T-helper 2 cell treated with Interferon-gamma antibody and Interleukin-4, amounts not matched to agents 5 μg/mL and 100 μg/mL, for 36 hours (primary cell): Measurements from ENCODE around the gene RYR2.
A peak's percentile ranks its signal among the peaks of the same experiment; 100 is the strongest.

Experiments used
- DNase-seq: peaks from one replicate; pipeline ENCODE4 v3.0.0; 2021; ENCODE audit warnings: low spot score
- H3K27ac Mint-ChIP-seq: one replicate; pipeline ENCODE4 v1.8.0; 2021; ENCODE audit warnings: mild to moderate bottlenecking, mixed read lengths
- H3K27me3 Mint-ChIP-seq: one replicate; pipeline ENCODE4 v1.8.0; 2021; ENCODE audit warnings: low read depth, mixed read lengths
- H3K36me3 Mint-ChIP-seq: one replicate; pipeline ENCODE4 v1.8.0; 2021; ENCODE audit warnings: low read depth, mixed read lengths
- H3K4me1 Mint-ChIP-seq: one replicate; pipeline ENCODE4 v1.8.0; 2021; ENCODE audit warnings: low read depth, mixed read lengths
- H3K4me3 Mint-ChIP-seq: one replicate; pipeline ENCODE4 v1.8.0; 2022; ENCODE audit warnings: mild to moderate bottlenecking, moderate library complexity, mixed read lengths
- H3K9me3 Mint-ChIP-seq: one replicate; pipeline ENCODE4 v1.8.0; 2021; ENCODE audit warnings: mixed read lengths

The RYR2 gene

DNA sequence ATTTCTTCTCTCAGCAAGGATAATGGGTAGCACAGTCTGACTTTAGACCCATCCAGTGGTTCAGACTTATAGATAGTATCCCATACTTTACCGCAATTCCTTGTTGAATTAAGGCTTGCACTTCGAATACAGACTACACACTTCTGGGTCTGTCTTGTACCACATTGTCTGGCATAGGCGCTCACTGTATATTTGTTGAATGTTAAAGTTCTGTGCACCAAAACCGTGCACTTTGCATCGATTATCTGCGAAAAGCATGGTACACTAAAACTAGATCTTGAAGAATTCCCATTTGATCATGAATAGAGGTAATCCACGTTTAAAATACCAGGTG, 556 bp upstream of the RYR2 start:
- peak overlapping the region; percentile 17 for H3K27ac Mint-ChIP-seq
- no peak for DNase-seq
- H3K4me3 Mint-ChIP-seq = peak overlapping the region; percentile 58
- peaks cover 3% of the 10 kb centered on the region for H3K4me1 Mint-ChIP-seq
- peaks cover 49% of the 10 kb centered on the region for H3K27me3 Mint-ChIP-seq
- H3K9me3 Mint-ChIP-seq = no peaks in the 10 kb centered on the region
- H3K36me3 Mint-ChIP-seq = no peaks in the 10 kb centered on the region

- DNase-seq = no peak
- Mint-ChIP-seq H3K4me3 (peak overlapping the region; percentile 5), H3K36me3 (no peaks in the 10 kb centered on the region), H3K9me3 (no peaks in the 10 kb centered on the region), H3K27ac (no peak overlapping the region), H3K4me1 (peaks cover 3% of the 10 kb centered on the region), H3K27me3 (peaks cover 49% of the 10 kb centered on the region)
Observed at GRCh38 chr1:237042526-237042891, 525 bp downstream of the RYR2 start.

GRCh38 chr1:237042892-237043576, 1.1 kb downstream of the RYR2 start:
- Mint-ChIP-seq H3K36me3 (no peaks in the 10 kb centered on the region), H3K9me3 (no peaks in the 10 kb centered on the region), H3K27ac (no peak overlapping the region), H3K4me3 (peak overlapping the region; percentile 24), H3K27me3 (peaks cover 49% of the 10 kb centered on the region), H3K4me1 (peaks cover 3% of the 10 kb centered on the region)
- no peak for DNase-seq

DNA sequence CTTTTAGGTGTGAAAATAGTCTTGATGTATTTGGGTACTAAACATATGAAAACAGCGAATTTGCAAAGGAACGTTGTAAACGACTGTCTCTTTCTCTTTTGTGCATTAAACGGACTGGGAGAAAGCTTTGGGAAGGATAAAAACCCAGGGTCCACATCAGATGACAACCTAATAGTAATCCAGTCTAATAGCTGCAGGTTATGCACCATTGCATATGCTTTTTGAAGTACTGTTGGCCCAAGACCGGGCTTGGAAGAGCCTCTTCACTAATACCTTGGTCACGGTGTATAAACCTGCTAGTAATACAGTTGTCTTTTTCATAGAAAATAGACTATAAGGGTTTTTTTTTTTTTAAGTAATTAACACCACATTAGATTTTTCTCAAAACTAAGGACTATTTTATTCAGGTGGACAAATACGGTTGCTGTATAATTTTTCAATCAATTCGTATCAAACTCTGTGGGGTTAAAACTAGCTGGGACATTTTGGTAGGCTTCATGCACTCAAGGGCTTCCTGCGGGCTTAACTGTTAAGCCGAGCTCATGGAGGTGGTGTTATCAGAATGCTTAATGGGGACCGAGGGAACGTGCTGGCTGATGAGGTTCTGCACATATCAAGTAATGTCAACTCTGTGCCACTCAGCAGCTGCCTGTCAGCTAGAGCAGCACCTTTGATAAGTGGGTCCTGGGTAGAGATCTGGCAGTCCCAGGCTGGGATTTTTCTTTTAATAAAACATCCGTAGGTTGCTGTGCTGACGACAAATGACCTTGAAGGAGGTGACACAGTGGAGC, 2.1 kb downstream of the RYR2 start:
- peak overlapping the region; percentile 6 for H3K4me3 Mint-ChIP-seq
- peaks cover 49% of the 10 kb centered on the region for H3K27me3 Mint-ChIP-seq
- peaks cover 3% of the 10 kb centered on the region for H3K4me1 Mint-ChIP-seq
- DNase-seq = no peak
- no peaks in the 10 kb centered on the region for H3K9me3 Mint-ChIP-seq
- no peak overlapping the region for H3K27ac Mint-ChIP-seq
- H3K36me3 Mint-ChIP-seq = no peaks in the 10 kb centered on the region

GRCh38 chr1:237045278-237046016, 3.5 kb downstream of the RYR2 start:
- Mint-ChIP-seq H3K27ac (no peak overlapping the region), H3K27me3 (peaks cover 50% of the 10 kb centered on the region), H3K4me1 (peaks cover 3% of the 10 kb centered on the region), H3K4me3 (no peak overlapping the region), H3K36me3 (no peaks in the 10 kb centered on the region), H3K9me3 (no peaks in the 10 kb centered on the region)
- DNase-seq = no peak

DNA sequence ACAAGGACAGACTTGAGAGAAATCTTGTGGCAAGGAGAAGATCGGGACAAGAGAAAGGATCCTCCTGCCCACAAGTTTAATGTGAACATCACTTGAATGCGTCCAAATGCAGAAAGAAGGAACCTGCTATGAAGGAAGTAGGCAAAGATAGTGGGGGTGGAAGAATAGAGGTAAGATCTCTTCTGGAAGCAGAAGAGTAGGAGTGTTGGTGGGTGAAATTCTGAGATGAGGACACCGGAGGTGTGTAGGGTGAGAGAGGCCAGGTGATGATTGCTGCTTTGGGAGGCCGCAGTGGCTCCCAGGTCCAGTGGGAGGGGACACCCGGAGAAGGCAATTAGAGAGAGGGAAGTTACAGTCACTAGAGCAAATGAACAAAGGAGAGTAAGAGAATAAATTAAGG, 6.8 kb downstream of the RYR2 start:
- no peaks in the 10 kb centered on the region for H3K9me3 Mint-ChIP-seq
- peaks cover 30% of the 10 kb centered on the region for H3K27me3 Mint-ChIP-seq
- no peak overlapping the region for H3K4me3 Mint-ChIP-seq
- no peaks in the 10 kb centered on the region for H3K4me1 Mint-ChIP-seq
- no peaks in the 10 kb centered on the region for H3K36me3 Mint-ChIP-seq
- DNase-seq = no peak
- no peak overlapping the region for H3K27ac Mint-ChIP-seq

- H3K36me3 Mint-ChIP-seq = no peaks in the 10 kb centered on the region
- peaks cover 22% of the 10 kb centered on the region for H3K27me3 Mint-ChIP-seq
- no peaks in the 10 kb centered on the region for H3K9me3 Mint-ChIP-seq
- no peak for DNase-seq
- no peaks in the 10 kb centered on the region for H3K4me1 Mint-ChIP-seq
- no peak overlapping the region for H3K27ac Mint-ChIP-seq
- no peak overlapping the region for H3K4me3 Mint-ChIP-seq
Observed at GRCh38 chr1:237050185-237050584, 8.2 kb downstream of the RYR2 start.

GRCh38 chr1:237050915-237051314, 8.9 kb downstream of the RYR2 start:
- Mint-ChIP-seq H3K4me3 (no peak overlapping the region), H3K36me3 (no peaks in the 10 kb centered on the region), H3K27ac (no peak overlapping the region), H3K27me3 (peaks cover 15% of the 10 kb centered on the region), H3K4me1 (no peaks in the 10 kb centered on the region), H3K9me3 (no peaks in the 10 kb centered on the region)
- no peak for DNase-seq

- H3K9me3 Mint-ChIP-seq = no peaks in the 10 kb centered on the region
Observed at GRCh38 chr1:237054313-237054712, 12.3 kb downstream of the RYR2 start.

GRCh38 chr1:237058470-237058869, 16.5 kb downstream of the RYR2 start:
- Mint-ChIP-seq H3K9me3 (no peaks in the 10 kb centered on the region), H3K27me3 (peaks cover 6% of the 10 kb centered on the region), H3K4me1 (no peaks in the 10 kb centered on the region)

More at GRCh38 chr1:237054313-237054712, 12.3 kb downstream of the RYR2 start:
- no peak overlapping the region for H3K27ac Mint-ChIP-seq
- no peaks in the 10 kb centered on the region for H3K36me3 Mint-ChIP-seq
- no peak overlapping the region for H3K4me3 Mint-ChIP-seq
- H3K4me1 Mint-ChIP-seq = no peaks in the 10 kb centered on the region
- DNase-seq = no peak
- peaks cover 11% of the 10 kb centered on the region for H3K27me3 Mint-ChIP-seq

GRCh38 chr1:237059244-237059643, 17.3 kb downstream of the RYR2 start:
- Mint-ChIP-seq H3K36me3 (no peaks in the 10 kb centered on the region), H3K27ac (no peak overlapping the region), H3K9me3 (no peaks in the 10 kb centered on the region), H3K4me1 (no peaks in the 10 kb centered on the region), H3K27me3 (peaks cover 4% of the 10 kb centered on the region), H3K4me3 (no peak overlapping the region)
- DNase-seq = no peak

More at GRCh38 chr1:237058470-237058869, 16.5 kb downstream of the RYR2 start:
- Mint-ChIP-seq H3K4me3 (no peak overlapping the region), H3K27ac (no peak overlapping the region), H3K36me3 (no peaks in the 10 kb centered on the region)
- DNase-seq = no peak

- H3K27ac Mint-ChIP-seq = no peak overlapping the region
- no peaks in the 10 kb centered on the region for H3K27me3 Mint-ChIP-seq
- H3K9me3 Mint-ChIP-seq = no peaks in the 10 kb centered on the region
- DNase-seq = no peak
- no peaks in the 10 kb centered on the region for H3K36me3 Mint-ChIP-seq
- H3K4me3 Mint-ChIP-seq = no peak overlapping the region
- no peaks in the 10 kb centered on the region for H3K4me1 Mint-ChIP-seq
Observed at GRCh38 chr1:237062976-237063375, 21.0 kb downstream of the RYR2 start.

DNA sequence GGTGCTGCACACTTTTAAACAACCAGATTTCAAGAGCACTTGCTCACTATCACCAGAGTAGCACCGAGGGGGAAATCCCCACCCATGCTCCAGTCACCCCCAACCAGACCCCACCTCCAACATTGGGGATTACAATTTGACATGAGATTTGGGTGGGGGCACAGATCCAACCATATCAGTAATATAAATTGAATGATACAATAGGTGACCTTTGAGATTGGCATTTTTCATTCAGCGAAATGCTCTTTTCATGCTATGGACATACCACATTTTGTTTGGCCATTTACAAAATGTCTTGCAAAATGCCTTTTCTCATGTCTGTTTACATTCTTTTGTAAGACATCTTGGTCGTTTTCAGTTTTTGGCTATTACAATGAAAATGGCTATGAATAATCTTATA, 23.9 kb downstream of the RYR2 start:
- no peak for DNase-seq
- Mint-ChIP-seq H3K36me3 (no peaks in the 10 kb centered on the region), H3K27me3 (no peaks in the 10 kb centered on the region), H3K4me1 (no peaks in the 10 kb centered on the region), H3K27ac (no peak overlapping the region), H3K4me3 (no peak overlapping the region), H3K9me3 (no peaks in the 10 kb centered on the region)

DNA sequence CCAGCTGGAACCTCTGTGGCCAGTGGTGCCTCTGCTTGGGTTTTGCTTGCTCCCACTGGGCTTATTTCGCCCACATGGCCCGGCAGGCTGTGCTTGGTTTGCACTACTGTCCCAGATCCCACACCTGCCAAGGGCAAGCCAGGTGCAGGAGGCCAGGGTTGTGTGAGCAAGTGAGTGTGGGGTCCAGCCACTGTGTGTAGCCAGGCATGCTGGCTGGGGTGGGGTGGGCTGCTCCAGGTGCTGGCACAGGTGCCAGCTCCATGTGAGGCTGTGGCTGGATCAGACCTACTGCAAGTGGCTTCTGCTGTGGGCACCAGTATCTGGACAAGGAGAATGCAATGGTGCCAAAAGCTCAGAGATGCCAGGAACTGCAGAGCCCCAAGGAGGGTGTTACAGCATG, 28.5 kb downstream of the RYR2 start:
- H3K4me3 Mint-ChIP-seq = no peak overlapping the region
- no peak overlapping the region for H3K27ac Mint-ChIP-seq
- H3K9me3 Mint-ChIP-seq = peaks cover 3% of the 10 kb centered on the region
- no peaks in the 10 kb centered on the region for H3K4me1 Mint-ChIP-seq
- no peaks in the 10 kb centered on the region for H3K36me3 Mint-ChIP-seq
- no peak for DNase-seq
- no peaks in the 10 kb centered on the region for H3K27me3 Mint-ChIP-seq
